ENCODE measurements around the gene KRT86. TPM values are rescaled to one million over a fixed set of nuclear protein-coding genes. Genes with fewer than 3 reads are reported as not detected.

KRT86 gene
- total and polyA plus RNA-seq, 9 of the 15 experiments (the other 6 are each of a cell fraction or from before 2014, with no cell fraction given) = not detected

- intact Hi-C loops (cut with micrococcal nuclease) = no loop called here
- CTCF ChIA-PET (ENCODE audit: low intra/inter-chr PET ratio) = no interaction called here
- in situ Hi-C loops (cut with MboI) = no loop called here
- POLR2A ChIA-PET = no interaction called here
- H3K9me1 ChIP-seq (ENCODE audit: control insufficient read depth, insufficient read depth, low read length) = no peaks in the 10 kb centered on the region
- H3K36me3 ChIP-seq (ENCODE audit: control insufficient read depth, insufficient read depth, low read length) = no peaks in the 10 kb centered on the region
- no peak for TF ChIP-seq U2AF1 (optimal IDR thresholded peaks at IDR 0.05; ENCODE audit: low read depth, low read length)
- TF ChIP-seq ZBTB34 (CRISPR knock-in tag; IDR thresholded peaks at IDR 0.05) = no peak
- no peak for TF ChIP-seq ZNF717 (CRISPR knock-in tag; IDR thresholded peaks at IDR 0.05)
- TF ChIP-seq ARID4B (CRISPR knock-in tag; IDR thresholded peaks at IDR 0.05) = no peak
- no peak for TF ChIP-seq CBX2 (IDR thresholded peaks at IDR 0.05; ENCODE audit: insufficient read depth, low read length, poor library complexity, severe bottlenecking)
- no peak for TF ChIP-seq TCF15 (CRISPR knock-in tag; IDR thresholded peaks at IDR 0.05)
- no peak for TF ChIP-seq RBM22 (IDR thresholded peaks at IDR 0.05; ENCODE audit: low read depth, low read length, poor library complexity, severe bottlenecking)
- TF ChIP-seq ZNF586 (CRISPR knock-in tag; conservative IDR thresholded peaks at IDR 0.05) = no peak
- TF ChIP-seq PHB (CRISPR knock-in tag; IDR thresholded peaks at IDR 0.05) = no peak
- peaks cover 0 to 11% of the 10 kb centered on the region in 2 experiments; a peak in 1 of 5 replicates for H3K27me3 ChIP-seq (ENCODE audit: control insufficient read depth in 2 of 2, insufficient read depth in 2 of 2, low read length in 2 of 2)
- ATAC-seq = no peak
- H3K9me3 ChIP-seq (replicated peaks; ENCODE audit: control insufficient read depth, insufficient read depth, low read depth, low read length) = no peaks in the 10 kb centered on the region
- no TSS peak for BruUV-seq (replicated peaks)
- no peaks in the 10 kb centered on the region for H3K4me1 ChIP-seq (replicated peaks in 1 of 2; ENCODE audit: control insufficient read depth in 2 of 2, insufficient read depth in 2 of 2, low read length in 2 of 2)
- WGBS (ENCODE audit: insufficient coverage, low coverage, missing lambda C conversion rate) = 0% methylated on average over 3 of the region's 3 CpGs
- no peak overlapping the region for H3K4me3 ChIP-seq
- H3K27ac ChIP-seq (ENCODE audit: extremely low read depth, low read depth, low read length) = no peak overlapping the region
- no peak overlapping the region for H3K9ac ChIP-seq (ENCODE audit: insufficient read depth in 1 of 2, low read depth in 2 of 2, low read length in 2 of 2)
- H3K4me2 ChIP-seq (ENCODE audit: insufficient read depth, low read length) = no peak overlapping the region
- FAIRE-seq = no peak
- no peak for DNase-seq (ENCODE audit: extremely low read depth in 1 of 4, low spot score in 3 of 4)
- no peak overlapping the region for H2AFZ ChIP-seq (ENCODE audit: low read depth, low read length)
- no peaks in the 10 kb centered on the region for H3K79me2 ChIP-seq (ENCODE audit: control insufficient read depth, insufficient read depth, low read length)
- no peaks in the 10 kb centered on the region for H4K20me1 ChIP-seq (replicated peaks; ENCODE audit: control insufficient read depth, insufficient read depth, low read length)
Measured at GRCh38 chr12:52331833-52332232, 57.4 kb downstream of the KRT86 start.
